ENCODE data around the gene GRID2. TPM values are rescaled to one million over a fixed set of nuclear protein-coding genes. Genes with fewer than 3 reads are reported as not detected.

The GRID2 gene
- total and polyA plus RNA-seq, 2 of the 4 experiments (the other 2 are of a cell fraction): under 0.01 TPM; not detected in 1

DNA sequence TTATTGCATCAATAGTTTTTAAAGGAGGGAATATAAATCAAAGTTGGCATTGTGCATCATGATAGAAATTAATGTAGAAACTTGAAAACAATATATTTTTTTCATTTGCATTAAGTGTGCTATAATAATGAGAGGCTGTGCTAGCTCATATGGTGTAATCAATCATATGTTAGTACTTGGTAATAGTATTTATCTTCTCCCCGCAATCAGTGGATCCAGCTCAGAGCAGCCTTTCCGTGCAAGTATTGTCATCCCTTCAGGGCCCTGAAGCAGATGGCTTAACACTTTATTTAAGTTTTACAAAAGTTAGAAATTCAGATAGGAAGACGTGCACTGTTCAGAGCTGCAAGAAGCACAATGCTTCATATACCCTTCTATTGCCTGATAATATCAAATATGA lies 908.5 kb downstream of the GRID2 start:
- Histone ChIP-seq H3K14ac (replicated peaks; ENCODE audit: low read depth, low read length) (no peak overlapping the region), H3K56ac (ENCODE audit: extremely low read depth, insufficient read depth, low read length) (no peak overlapping the region), H3K18ac (ENCODE audit: low read depth, low read length) (no peak overlapping the region), H2AK5ac (ENCODE audit: low read depth, low read length) (no peak overlapping the region), H3K9me1 (ENCODE audit: insufficient read depth, low read length) (no peaks in the 10 kb centered on the region), H3K27me3 (ENCODE audit: control insufficient read depth, insufficient read depth, low read length) (no peaks in the 10 kb centered on the region), H3K9me3 (ENCODE audit: control insufficient read depth, insufficient read depth, low read length) (no peaks in the 10 kb centered on the region), H2BK5ac (ENCODE audit: low read depth, low read length, poor library complexity, severe bottlenecking) (no peak overlapping the region), H4K5ac (ENCODE audit: low read depth, low read length) (no peak overlapping the region), H3K4me1 (ENCODE audit: control insufficient read depth, insufficient read depth, low read length) (no peaks in the 10 kb centered on the region), H3K4ac (ENCODE audit: low read depth, low read length) (no peak overlapping the region), H3K4me2 (ENCODE audit: low read depth, low read length) (no peak overlapping the region), H2BK15ac (ENCODE audit: low read depth, low read length) (no peak overlapping the region), H2BK120ac (ENCODE audit: low read depth, low read length) (no peak overlapping the region), H2AK9ac (replicated peaks; ENCODE audit: low read depth, low read length, poor library complexity) (no peak overlapping the region), H3K23ac (ENCODE audit: low read depth, low read length) (no peak overlapping the region), H3K27ac (ENCODE audit: insufficient read depth, low read length) (no peak overlapping the region), H3K4me3 (ENCODE audit: insufficient read depth, low read depth, low read length) (no peak overlapping the region), H3K36me3 (ENCODE audit: control insufficient read depth, insufficient read depth, low read length) (no peaks in the 10 kb centered on the region), H3K9ac (ENCODE audit: low read depth, low read length) (no peak overlapping the region), H2BK20ac (ENCODE audit: low read depth, low read length) (no peak overlapping the region), H4K91ac (ENCODE audit: insufficient read depth, low read depth, low read length) (no peak overlapping the region), H3K79me1 (ENCODE audit: low read depth in 1 of 2, low read length in 2 of 2) (no peaks in the 10 kb centered on the region), H4K8ac (ENCODE audit: low read depth in 2 of 2, low read length in 2 of 2) (no peak overlapping the region), H4K20me1 (ENCODE audit: insufficient read depth, low read length) (no peaks in the 10 kb centered on the region), H2AFZ (replicated peaks; ENCODE audit: low read length, poor library complexity) (no peak overlapping the region)
- DNase-seq (no peak), ATAC-seq (ENCODE audit: low read depth) (no peak)
- ChIA-PET CTCF (no interaction called here), POLR2A (ENCODE audit: unreplicated experiment) (no interaction called here)
- BruUV-seq (replicated peaks): no TSS peak
- dilution Hi-C loops (cut with HindIII; ENCODE audit: low sequenced_read_pairs, unreplicated experiment) (no loop called here), in situ Hi-C loops (cut with MboI; ENCODE audit: low sequenced_read_pairs) (no loop called here), intact Hi-C loops (cut with micrococcal nuclease) (no loop called here)
- TF ChIP-seq FOS (IDR thresholded peaks at IDR 0.05; ENCODE audit: low read depth, low read length) (no peak), SMC3 (IDR thresholded peaks at IDR 0.05; ENCODE audit: low read depth, low read length) (no peak), USF2 (IDR thresholded peaks at IDR 0.05; ENCODE audit: low read depth, low read length) (no peak), RCOR1 (IDR thresholded peaks at IDR 0.05; ENCODE audit: insufficient replicate concordance, low read length) (no peak), POLR2A (IDR thresholded peaks at IDR 0.05; ENCODE audit: low read depth, low read length) (no peak), CEBPB (IDR thresholded peaks at IDR 0.05; ENCODE audit: low read depth, low read length) (no peak), RFX5 (IDR thresholded peaks at IDR 0.05; ENCODE audit: low read depth, low read length) (no peak)
- no CpG with 5 or more reads among the region's 3 CpGs for WGBS, 2 experiments (ENCODE audit: extremely low coverage in 2 of 2, insufficient read length in 1 of 2)
